ENCODE results near the gene FBXW8. TPM values are rescaled to one million over a fixed set of nuclear protein-coding genes. Genes with fewer than 3 reads are reported as not detected.

The FBXW8 gene
- polyA plus RNA-seq, 1 donor = 13.1 TPM

- Histone ChIP-seq H3K27me3 (ENCODE audit: control insufficient read depth, insufficient read depth, low read length) (peaks cover 9% of the 10 kb centered on the region), H3K27ac (ENCODE audit: low read length) (no peak overlapping the region), H3K36me3 (ENCODE audit: control insufficient read depth, insufficient read depth, low read length) (no peaks in the 10 kb centered on the region), H3K9me3 (ENCODE audit: control insufficient read depth, low read depth, low read length) (no peaks in the 10 kb centered on the region), H3K4me1 (ENCODE audit: control insufficient read depth, insufficient read depth, low read length) (no peaks in the 10 kb centered on the region), H3K4me3 (ENCODE audit: low read length) (no peak overlapping the region)
- DNase-seq = no peak
- WGBS (ENCODE audit: insufficient coverage, low lambda C conversion rate) = 67% methylated on average over 2 of the region's 4 CpGs
Measured at GRCh38 chr12:116903818-116904217, 6.9 kb upstream of the FBXW8 start.

DNA sequence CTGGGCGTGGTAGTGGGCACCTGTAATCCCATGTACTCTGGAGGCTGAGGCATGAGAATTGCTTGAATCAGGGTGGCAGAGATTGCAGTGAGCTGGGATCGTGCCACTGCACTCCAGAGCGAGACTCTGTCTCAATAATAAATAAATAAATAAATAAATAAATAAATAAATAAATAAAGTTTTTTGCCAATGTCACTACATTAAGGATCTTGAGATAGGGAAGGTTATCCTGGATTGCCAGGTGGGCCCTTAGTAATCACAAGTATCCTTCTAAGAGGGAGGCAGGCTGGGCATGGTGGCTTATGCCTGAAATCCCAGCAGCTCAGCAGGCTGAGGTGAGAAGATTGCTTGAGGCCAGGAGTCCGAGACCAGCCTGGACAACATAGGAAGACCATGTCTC lies 4.5 kb upstream of the FBXW8 start:
- Histone ChIP-seq H3K27me3 (ENCODE audit: control insufficient read depth, insufficient read depth, low read length) (peaks cover 2% of the 10 kb centered on the region), H3K36me3 (ENCODE audit: control insufficient read depth, insufficient read depth, low read length) (no peaks in the 10 kb centered on the region), H3K4me3 (ENCODE audit: low read length) (no peak overlapping the region), H3K4me1 (ENCODE audit: control insufficient read depth, insufficient read depth, low read length) (no peaks in the 10 kb centered on the region), H3K27ac (ENCODE audit: low read length) (no peak overlapping the region), H3K9me3 (ENCODE audit: control insufficient read depth, low read depth, low read length) (no peaks in the 10 kb centered on the region)
- no CpG with 5 or more reads among the region's 4 CpGs for WGBS (ENCODE audit: insufficient coverage, low lambda C conversion rate)
- no peak for DNase-seq

GRCh38 chr12:116910280-116910644 lies 488 bp upstream of the FBXW8 start:
- Histone ChIP-seq H3K4me1 (ENCODE audit: control insufficient read depth, insufficient read depth, low read length) (no peaks in the 10 kb centered on the region), H3K9me3 (ENCODE audit: control insufficient read depth, low read depth, low read length) (no peaks in the 10 kb centered on the region), H3K27me3 (ENCODE audit: control insufficient read depth, insufficient read depth, low read length) (no peaks in the 10 kb centered on the region), H3K27ac (ENCODE audit: low read length) (no peak overlapping the region), H3K4me3 (ENCODE audit: low read length) (peak overlapping the region; percentile 44), H3K36me3 (ENCODE audit: control insufficient read depth, insufficient read depth, low read length) (peaks cover 3% of the 10 kb centered on the region)
- no peak for DNase-seq
- whole genome bisulfite sequencing (ENCODE audit: insufficient coverage, low lambda C conversion rate) = 100% methylated on average over 1 of the region's 4 CpGs

GRCh38 chr12:116915326-116915725 lies 4.6 kb downstream of the FBXW8 start:
- H3K9me3 ChIP-seq (ENCODE audit: control insufficient read depth, low read depth, low read length) = no peaks in the 10 kb centered on the region
- no peak overlapping the region for H3K4me3 ChIP-seq (ENCODE audit: low read length)
- peaks cover 3% of the 10 kb centered on the region for H3K36me3 ChIP-seq (ENCODE audit: control insufficient read depth, insufficient read depth, low read length)
- no peak for DNase-seq
- no CpG with 5 or more reads among the region's 1 CpG for WGBS (ENCODE audit: insufficient coverage, low lambda C conversion rate)
- no peaks in the 10 kb centered on the region for H3K27me3 ChIP-seq (ENCODE audit: control insufficient read depth, insufficient read depth, low read length)
- H3K4me1 ChIP-seq (ENCODE audit: control insufficient read depth, insufficient read depth, low read length) = peaks cover 6% of the 10 kb centered on the region
- no peak overlapping the region for H3K27ac ChIP-seq (ENCODE audit: low read length)

DNA sequence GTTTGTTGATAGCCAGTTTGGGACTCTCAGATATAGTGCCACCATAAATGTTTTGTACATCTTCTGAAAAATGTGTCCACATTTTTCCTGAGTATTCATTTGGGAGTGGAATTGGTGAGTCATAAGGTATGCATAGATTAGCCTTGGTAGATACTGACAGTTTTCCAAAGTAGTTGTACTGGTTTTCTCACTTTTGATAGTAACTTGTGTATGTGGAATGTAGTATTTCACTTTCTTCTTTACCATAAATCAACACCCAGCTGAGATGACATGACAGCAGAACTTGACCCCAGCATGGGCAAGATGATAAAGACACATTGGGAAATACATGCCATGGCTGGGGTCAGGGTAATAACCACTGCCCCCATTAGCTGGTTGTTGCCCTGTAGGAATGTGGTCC lies 5.4 kb downstream of the FBXW8 start:
- DNase-seq = peak in 1 of 2 donors; percentile 31
- Histone ChIP-seq H3K4me3 (ENCODE audit: low read length) (no peak overlapping the region), H3K9me3 (ENCODE audit: control insufficient read depth, low read depth, low read length) (no peaks in the 10 kb centered on the region), H3K36me3 (ENCODE audit: control insufficient read depth, insufficient read depth, low read length) (peaks cover 3% of the 10 kb centered on the region), H3K27me3 (ENCODE audit: control insufficient read depth, insufficient read depth, low read length) (no peaks in the 10 kb centered on the region), H3K27ac (ENCODE audit: low read length) (no peak overlapping the region), H3K4me1 (ENCODE audit: control insufficient read depth, insufficient read depth, low read length) (peaks cover 7% of the 10 kb centered on the region)

GRCh38 chr12:116916714-116917114 lies 6.0 kb downstream of the FBXW8 start:
- H3K36me3 ChIP-seq (ENCODE audit: control insufficient read depth, insufficient read depth, low read length) = peaks cover 3% of the 10 kb centered on the region
- peak; percentile 34 to 45 for DNase-seq
- WGBS (ENCODE audit: insufficient coverage, low lambda C conversion rate) = 40% methylated on average over 1 of the region's 5 CpGs
- H3K4me3 ChIP-seq (ENCODE audit: low read length) = no peak overlapping the region
- no peaks in the 10 kb centered on the region for H3K9me3 ChIP-seq (ENCODE audit: control insufficient read depth, low read depth, low read length)
- peaks cover 7% of the 10 kb centered on the region for H3K4me1 ChIP-seq (ENCODE audit: control insufficient read depth, insufficient read depth, low read length)
- no peak overlapping the region for H3K27ac ChIP-seq (ENCODE audit: low read length)
- no peaks in the 10 kb centered on the region for H3K27me3 ChIP-seq (ENCODE audit: control insufficient read depth, insufficient read depth, low read length)

DNA sequence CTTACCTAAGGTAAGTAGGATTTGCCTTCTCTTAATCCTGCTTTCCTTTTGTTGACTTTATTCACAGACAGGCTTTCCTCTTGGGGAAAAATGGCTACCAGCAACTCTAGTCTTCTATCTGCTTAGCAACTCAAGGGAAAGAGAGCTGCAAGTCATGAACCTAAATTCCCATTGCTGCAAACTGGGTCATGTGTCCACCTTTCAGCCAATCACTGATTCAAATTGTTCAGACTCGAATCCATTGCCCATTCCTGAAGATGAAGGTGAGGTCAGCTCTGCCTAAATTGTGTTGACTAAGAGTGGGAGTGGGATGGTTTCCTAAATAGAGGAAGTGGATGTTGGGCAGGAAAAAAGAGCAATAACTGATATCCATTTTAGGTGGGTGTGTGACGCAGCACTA lies 7.7 kb downstream of the FBXW8 start:
- no peak for DNase-seq
- H3K4me1 ChIP-seq (ENCODE audit: control insufficient read depth, insufficient read depth, low read length) = peaks cover 7% of the 10 kb centered on the region
- H3K27ac ChIP-seq (ENCODE audit: low read length) = no peak overlapping the region
- no peaks in the 10 kb centered on the region for H3K27me3 ChIP-seq (ENCODE audit: control insufficient read depth, insufficient read depth, low read length)
- peaks cover 3% of the 10 kb centered on the region for H3K36me3 ChIP-seq (ENCODE audit: control insufficient read depth, insufficient read depth, low read length)
- no peak overlapping the region for H3K4me3 ChIP-seq (ENCODE audit: low read length)
- H3K9me3 ChIP-seq (ENCODE audit: control insufficient read depth, low read depth, low read length) = no peaks in the 10 kb centered on the region
- no CpG with 5 or more reads among the region's 2 CpGs for WGBS (ENCODE audit: insufficient coverage, low lambda C conversion rate)

DNA sequence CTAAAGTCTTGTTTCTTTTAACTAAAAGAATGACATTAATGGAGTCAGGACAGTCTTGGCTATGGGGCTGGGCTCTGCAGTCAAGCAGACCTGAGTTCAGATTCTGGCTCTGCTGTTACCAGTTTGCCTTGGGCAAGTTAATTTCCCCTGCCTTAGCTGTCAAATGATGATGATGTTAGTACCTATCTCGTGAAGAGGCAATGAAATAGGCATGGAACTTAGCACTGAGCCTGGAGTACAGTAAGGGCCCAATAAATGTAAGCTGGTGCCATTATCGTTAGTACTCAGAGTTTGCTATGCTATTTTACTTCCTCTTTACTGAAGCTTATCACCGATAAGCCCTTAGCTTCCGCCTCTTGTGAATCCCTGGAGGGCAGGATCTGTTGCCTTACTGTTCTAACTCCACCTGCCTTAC lies 8.5 kb downstream of the FBXW8 start:
- H3K4me1 ChIP-seq (ENCODE audit: control insufficient read depth, insufficient read depth, low read length) = peaks cover 7% of the 10 kb centered on the region
- WGBS (ENCODE audit: insufficient coverage, low lambda C conversion rate) = no CpG with 5 or more reads among the region's 4 CpGs
- H3K9me3 ChIP-seq (ENCODE audit: control insufficient read depth, low read depth, low read length) = no peaks in the 10 kb centered on the region
- no peaks in the 10 kb centered on the region for H3K27me3 ChIP-seq (ENCODE audit: control insufficient read depth, insufficient read depth, low read length)
- peak overlapping the region; percentile 4 for H3K27ac ChIP-seq (ENCODE audit: low read length)
- no peak overlapping the region for H3K4me3 ChIP-seq (ENCODE audit: low read length)
- H3K36me3 ChIP-seq (ENCODE audit: control insufficient read depth, insufficient read depth, low read length) = no peaks in the 10 kb centered on the region
- peak; percentile 56 to 79 for DNase-seq

DNA sequence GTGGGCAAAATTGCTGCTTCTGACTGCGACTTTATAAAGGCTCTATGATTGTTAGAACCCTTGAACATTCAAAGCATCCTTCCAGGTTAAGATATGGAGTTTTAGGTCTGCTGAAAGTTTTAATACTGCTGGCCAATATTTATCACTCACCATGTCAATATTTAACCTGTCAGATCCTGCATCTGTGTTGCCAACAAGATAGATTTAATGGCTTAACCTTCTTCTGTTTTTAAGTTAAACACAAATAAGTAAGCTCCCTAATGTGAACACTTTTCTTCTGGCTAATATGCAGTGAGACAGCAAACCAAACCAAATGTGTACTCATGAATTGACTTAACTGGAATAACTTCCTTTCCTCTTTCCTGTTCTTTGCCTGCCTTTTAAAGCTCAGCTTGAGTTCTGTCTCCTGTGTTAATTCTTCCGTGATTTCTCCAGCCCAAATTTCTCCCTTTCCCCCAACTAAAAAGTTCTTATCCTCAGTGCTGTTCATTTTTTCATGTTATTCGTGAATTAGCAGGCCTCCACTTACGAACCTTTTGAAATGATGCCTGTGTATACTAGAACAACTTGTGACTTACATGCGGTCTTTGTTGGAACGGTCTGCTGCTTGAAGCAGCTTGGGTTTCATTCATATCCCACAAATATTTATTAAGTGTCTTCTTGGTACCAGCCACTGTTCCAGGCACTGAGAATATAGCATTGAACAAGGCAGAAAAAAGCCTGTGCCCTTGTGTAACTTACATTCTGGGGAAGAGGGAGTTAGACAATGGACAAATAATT lies 9.1 kb downstream of the FBXW8 start:
- no peak overlapping the region for H3K4me3 ChIP-seq (ENCODE audit: low read length)
- H3K27ac ChIP-seq (ENCODE audit: low read length) = no peak overlapping the region
- no peak for DNase-seq
- no peaks in the 10 kb centered on the region for H3K9me3 ChIP-seq (ENCODE audit: control insufficient read depth, low read depth, low read length)
- WGBS (ENCODE audit: insufficient coverage, low lambda C conversion rate) = 67% methylated on average over 3 of the region's 6 CpGs
- no peaks in the 10 kb centered on the region for H3K27me3 ChIP-seq (ENCODE audit: control insufficient read depth, insufficient read depth, low read length)
- peaks cover 7% of the 10 kb centered on the region for H3K4me1 ChIP-seq (ENCODE audit: control insufficient read depth, insufficient read depth, low read length)
- H3K36me3 ChIP-seq (ENCODE audit: control insufficient read depth, insufficient read depth, low read length) = no peaks in the 10 kb centered on the region

- H3K4me3 ChIP-seq (ENCODE audit: low read length) = no peak overlapping the region
- no peak for DNase-seq
Measured at GRCh38 chr12:116920939-116921338, 10.2 kb downstream of the FBXW8 start.

More at GRCh38 chr12:116920939-116921338, 10.2 kb downstream of the FBXW8 start:
- Histone ChIP-seq H3K4me1 (ENCODE audit: control insufficient read depth, insufficient read depth, low read length) (peaks cover 7% of the 10 kb centered on the region), H3K36me3 (ENCODE audit: control insufficient read depth, insufficient read depth, low read length) (no peaks in the 10 kb centered on the region), H3K9me3 (ENCODE audit: control insufficient read depth, low read depth, low read length) (no peaks in the 10 kb centered on the region), H3K27me3 (ENCODE audit: control insufficient read depth, insufficient read depth, low read length) (no peaks in the 10 kb centered on the region), H3K27ac (ENCODE audit: low read length) (no peak overlapping the region)
- no CpG with 5 or more reads among the region's 3 CpGs for WGBS (ENCODE audit: insufficient coverage, low lambda C conversion rate)

Data from large intestine (tissue), 3 donors.